Measurements from ENCODE around the gene MAN1A1. TPM values are rescaled to one million over a fixed set of nuclear protein-coding genes. Genes with fewer than 3 reads are reported as not detected.

The MAN1A1 gene
- polyA plus RNA-seq, 1 donor (not counting 4 experiments of a cell fraction or from before 2014, with no cell fraction given), result 20.2 TPM

- H3K79me2 ChIP-seq (ENCODE audit: control insufficient read depth, insufficient read depth, low read length), result peaks cover 5% of the 10 kb centered on the region
- no peaks in the 10 kb centered on the region for H3K27me3 ChIP-seq (ENCODE audit: control insufficient read depth, extremely low read depth, insufficient read depth, low read length)
- H4K20me1 ChIP-seq (ENCODE audit: control insufficient read depth, extremely low read depth, insufficient read depth, low read length), result no peaks in the 10 kb centered on the region
- no peak for DNase-seq (ENCODE audit: low read depth, low spot score)
- H2AFZ ChIP-seq (ENCODE audit: control insufficient read depth, low read length), result no peak overlapping the region
- peaks cover under 1% of the 10 kb centered on the region for H3K4me1 ChIP-seq (ENCODE audit: control insufficient read depth, extremely low read depth, insufficient read depth, low read length)
- dilution Hi-C loops (cut with MboI; ENCODE audit: extremely low pct_ligation_motif_present, low sequenced_read_pairs), result no loop called here
- no peak overlapping the region for H3K4me2 ChIP-seq (ENCODE audit: control insufficient read depth, extremely low read depth, insufficient read depth, low read depth, low read length)
- FAIRE-seq, result no peak
- TF ChIP-seq CTCF (optimal IDR thresholded peaks at IDR 0.05 in 1 of 3, IDR thresholded peaks at IDR 0.05 in 1 of 3, conservative IDR thresholded peaks at IDR 0.05 in 1 of 3; ENCODE audit: extremely low read depth in 1 of 3, insufficient read depth in 2 of 3, low read length in 3 of 3) (no peak), EZH2 (IDR thresholded peaks at IDR 0.05; ENCODE audit: low read length) (no peak)
- H3K9ac ChIP-seq (ENCODE audit: control insufficient read depth, extremely low read depth, insufficient read depth, low read length), result no peak overlapping the region
- no peaks in the 10 kb centered on the region for H3K9me3 ChIP-seq (ENCODE audit: control insufficient read depth, low read depth, low read length)
- no peak overlapping the region for H3K4me3 ChIP-seq (ENCODE audit: control insufficient read depth in 2 of 3, extremely low read depth in 1 of 3, insufficient read depth in 2 of 3, low read depth in 1 of 3, low read length in 3 of 3)
- H3K9me1 ChIP-seq (ENCODE audit: control insufficient read depth, extremely low read depth, insufficient read depth, low read length), result no peaks in the 10 kb centered on the region
- no peaks in the 10 kb centered on the region for H3K36me3 ChIP-seq (ENCODE audit: control insufficient read depth in 2 of 2, extremely low read depth in 1 of 2, insufficient read depth in 2 of 2, low read length in 2 of 2)
- H3K27ac ChIP-seq (ENCODE audit: control insufficient read depth, insufficient read depth, low read length), result no peak overlapping the region
These were observed 31.4 kb downstream of the MAN1A1 start for GRCh38 chr6:119318176-119318575.

- no peaks in the 10 kb centered on the region for H3K9me3 ChIP-seq (ENCODE audit: control insufficient read depth, low read depth, low read length)
- H4K20me1 ChIP-seq (ENCODE audit: control insufficient read depth, extremely low read depth, insufficient read depth, low read length), result no peaks in the 10 kb centered on the region
- H2AFZ ChIP-seq (ENCODE audit: control insufficient read depth, low read length), result no peak overlapping the region
- dilution Hi-C loops (cut with MboI; ENCODE audit: extremely low pct_ligation_motif_present, low sequenced_read_pairs), result no loop called here
- H3K27me3 ChIP-seq (ENCODE audit: control insufficient read depth, extremely low read depth, insufficient read depth, low read length), result no peaks in the 10 kb centered on the region
- no peaks in the 10 kb centered on the region for H3K9me1 ChIP-seq (ENCODE audit: control insufficient read depth, extremely low read depth, insufficient read depth, low read length)
- no peak for FAIRE-seq
- no peaks in the 10 kb centered on the region for H3K36me3 ChIP-seq (ENCODE audit: control insufficient read depth in 2 of 2, extremely low read depth in 1 of 2, insufficient read depth in 2 of 2, low read length in 2 of 2)
- DNase-seq (ENCODE audit: low read depth, low spot score), result no peak
- no peak overlapping the region for H3K9ac ChIP-seq (ENCODE audit: control insufficient read depth, extremely low read depth, insufficient read depth, low read length)
- no peak for TF ChIP-seq CTCF (optimal IDR thresholded peaks at IDR 0.05 in 1 of 3, IDR thresholded peaks at IDR 0.05 in 1 of 3, conservative IDR thresholded peaks at IDR 0.05 in 1 of 3; ENCODE audit: extremely low read depth in 1 of 3, insufficient read depth in 2 of 3, low read length in 3 of 3)
- no peak for TF ChIP-seq EZH2 (IDR thresholded peaks at IDR 0.05; ENCODE audit: low read length)
- peaks cover 3% of the 10 kb centered on the region for H3K79me2 ChIP-seq (ENCODE audit: control insufficient read depth, insufficient read depth, low read length)
- H3K4me2 ChIP-seq (ENCODE audit: control insufficient read depth, extremely low read depth, insufficient read depth, low read depth, low read length), result no peak overlapping the region
- H3K4me3 ChIP-seq (ENCODE audit: control insufficient read depth in 2 of 3, extremely low read depth in 1 of 3, insufficient read depth in 2 of 3, low read depth in 1 of 3, low read length in 3 of 3), result no peak overlapping the region
- no peak overlapping the region for H3K27ac ChIP-seq (ENCODE audit: control insufficient read depth, insufficient read depth, low read length)
- no peaks in the 10 kb centered on the region for H3K4me1 ChIP-seq (ENCODE audit: control insufficient read depth, extremely low read depth, insufficient read depth, low read length)
These were observed 32.6 kb downstream of the MAN1A1 start for GRCh38 chr6:119317007-119317406.

All from keratinocyte (primary cell).